Neural progenitor cell (in vitro differentiated cells): ENCODE data around the gene DNPH1. TPM values are rescaled to one million over a fixed set of nuclear protein-coding genes. Genes with fewer than 3 reads are reported as not detected.
A peak's percentile ranks its signal among the peaks of the same experiment; 100 is the strongest.

Experiments used
- DNase-seq: peaks from one replicate; pipeline ENCODE4 v3.0.0-alpha.2; 2016; ENCODE audit warnings: low spot score
- H2AFZ ChIP-seq: fragments of 200-600 bp; sonication (generic); replicated peaks from 2 replicates; pipeline ENCODE4 v1.6.1; 2016; ENCODE audit warnings: antibody characterized with exemption
- H3F3A ChIP-seq: fragments of 200-600 bp; sonication (generic); 2 replicates; pipeline ENCODE4 v1.6.1; 2016; ENCODE audit warnings: antibody characterized with exemption, low read depth
- H3K27ac ChIP-seq: fragments of 200-600 bp; sonication (generic); 2 replicates; pipeline ENCODE4 v1.5.1; 2016; ENCODE audit warnings: mild to moderate bottlenecking
- H3K27me3 ChIP-seq: fragments of 200-600 bp; sonication (generic); 2 replicates; pipeline ENCODE4 v1.6.1; 2016; ENCODE audit warnings: mild to moderate bottlenecking, moderate library complexity
- H3K36me3 ChIP-seq: fragments of 200-600 bp; sonication (generic); 2 replicates; pipeline ENCODE4 v1.5.1; 2016
- H3K4me1 ChIP-seq: fragments of 200-600 bp; sonication (generic); 2 replicates; pipeline ENCODE4 v1.6.1; 2016; ENCODE audit warnings: mixed run types
- H3K4me2 ChIP-seq: fragments of 200-600 bp; sonication (generic); 2 replicates; pipeline ENCODE4 v1.6.1; 2016
- H3K4me3 ChIP-seq: fragments of 200-600 bp; sonication (generic); 2 replicates; pipeline ENCODE4 v1.5.1; 2016
- H3K79me2 ChIP-seq: fragments of 200-600 bp; sonication (generic); 2 replicates; pipeline ENCODE4 v1.6.1; 2016; ENCODE audit warnings: low read depth
- H3K9ac ChIP-seq: fragments of 200-600 bp; sonication (generic); 2 replicates; pipeline ENCODE4 v1.6.1; 2016
- H3K9me3 ChIP-seq: fragments of 200-600 bp; sonication (generic); 2 replicates; pipeline ENCODE4 v1.5.1; 2016; ENCODE audit warnings: low read depth
- H4K20me1 ChIP-seq: fragments of 200-600 bp; sonication (generic); 2 replicates; pipeline ENCODE4 v1.6.1; 2016; ENCODE audit warnings: low read depth
- H3K27ac Mint-ChIP-seq: 3 replicates; pipeline ENCODE4 v1.8.0; 2021; ENCODE audit warnings: mixed read lengths
- H3K27me3 Mint-ChIP-seq: 2 replicates; pipeline ENCODE4 v1.8.0; 2022; ENCODE audit warnings: low read depth, mild to moderate bottlenecking, inconsistent platforms, moderate library complexity, mixed read lengths; ENCODE audit not compliant: insufficient read depth
- H3K36me3 Mint-ChIP-seq: 3 replicates; pipeline ENCODE4 v1.8.0; 2021; ENCODE audit warnings: mixed read lengths
- H3K4me1 Mint-ChIP-seq: 3 replicates; pipeline ENCODE4 v1.8.0; 2021; ENCODE audit warnings: mixed read lengths
- H3K4me3 Mint-ChIP-seq: 3 replicates; pipeline ENCODE4 v1.8.0; 2021; ENCODE audit warnings: mild to moderate bottlenecking, moderate library complexity, mixed read lengths
- H3K9me3 Mint-ChIP-seq: 3 replicates; pipeline ENCODE4 v1.8.0; 2020; ENCODE audit warnings: mixed read lengths
- CTCF ChIP-seq: fragments of 200-600 bp; sonication (generic); IDR thresholded peaks from 2 replicates; pipeline ENCODE4 v1.5.1; 2017; ENCODE audit warnings: antibody characterized with exemption, mild to moderate bottlenecking
- EZH2 ChIP-seq: fragments of 200-600 bp; sonication (generic); IDR thresholded peaks from 2 replicates; pipeline ENCODE4 v1.6.1; 2017; ENCODE audit warnings: antibody characterized with exemption, mild to moderate bottlenecking, moderate library complexity
- EZH2phosphoT487 ChIP-seq: fragments of 200-600 bp; sonication (generic); IDR thresholded peaks from 2 replicates; pipeline ENCODE4 v1.6.1; 2017; ENCODE audit warnings: antibody characterized with exemption
- total RNA-seq: library from RNA; depleted of rRNA; stranded (reverse); fragments of >200 nt; gene quantifications from 2 replicates; pipeline ENCODE4 v1.2.3, GENCODE V29; 2015; ENCODE audit warnings: low replicate concordance

The DNPH1 gene
- total RNA-seq, 1 donor from 2014 or later = 25.2 TPM

GRCh38 chr6:43229803-43230620 is 731 bp upstream of the DNPH1 start:
- no peak overlapping the region for H3K9ac ChIP-seq
- H3K4me1 ChIP-seq = no peaks in the 10 kb centered on the region
- H3K27me3 ChIP-seq = peaks cover 33% of the 10 kb centered on the region
- H3K4me3 ChIP-seq = no peak overlapping the region
- peaks cover 26% of the 10 kb centered on the region for H3K27me3 Mint-ChIP-seq
- peaks cover 14% of the 10 kb centered on the region for H3K4me1 Mint-ChIP-seq
- H2AFZ ChIP-seq = peak overlapping the region; percentile 98
- peak overlapping the region; percentile 77 for H3K4me2 ChIP-seq
- H3K79me2 ChIP-seq = peaks cover 10% of the 10 kb centered on the region
- H3K9me3 Mint-ChIP-seq = peaks cover 4% of the 10 kb centered on the region
- peak overlapping the region; percentile 86 for H3K4me3 Mint-ChIP-seq
- no peak for TF ChIP-seq EZH2
- DNase-seq = no peak
- no peak overlapping the region for H3K27ac Mint-ChIP-seq
- no peaks in the 10 kb centered on the region for H3K36me3 ChIP-seq
- H4K20me1 ChIP-seq = no peaks in the 10 kb centered on the region
- H3K36me3 Mint-ChIP-seq = peaks cover 4% of the 10 kb centered on the region
- H3K9me3 ChIP-seq = no peaks in the 10 kb centered on the region
- H3K27ac ChIP-seq = no peak overlapping the region
- no peaks in the 10 kb centered on the region for H3F3A ChIP-seq

GRCh38 chr6:43226192-43226851 is 3.0 kb downstream of the DNPH1 start:
- H3K4me2 ChIP-seq = no peak overlapping the region
- no peak for TF ChIP-seq EZH2phosphoT487
- TF ChIP-seq CTCF = no peak
- TF ChIP-seq EZH2 = no peak
- Mint-ChIP-seq H3K27me3 (peaks cover 18% of the 10 kb centered on the region), H3K27ac (no peak overlapping the region), H3K9me3 (peaks cover 4% of the 10 kb centered on the region), H3K4me1 (peaks cover 14% of the 10 kb centered on the region), H3K4me3 (no peak overlapping the region), H3K36me3 (peaks cover 13% of the 10 kb centered on the region)
- no peaks in the 10 kb centered on the region for H3K9me3 ChIP-seq
- H3K36me3 ChIP-seq = no peaks in the 10 kb centered on the region
- peaks cover 10% of the 10 kb centered on the region for H3K79me2 ChIP-seq
- H3K27ac ChIP-seq = no peak overlapping the region
- DNase-seq = no peak
- H3K27me3 ChIP-seq = peaks cover 20% of the 10 kb centered on the region
- H2AFZ ChIP-seq = no peak overlapping the region
- no peak overlapping the region for H3K4me3 ChIP-seq
- H3F3A ChIP-seq = no peaks in the 10 kb centered on the region
- no peaks in the 10 kb centered on the region for H3K4me1 ChIP-seq
- no peak overlapping the region for H3K9ac ChIP-seq
- H4K20me1 ChIP-seq = no peaks in the 10 kb centered on the region

DNA sequence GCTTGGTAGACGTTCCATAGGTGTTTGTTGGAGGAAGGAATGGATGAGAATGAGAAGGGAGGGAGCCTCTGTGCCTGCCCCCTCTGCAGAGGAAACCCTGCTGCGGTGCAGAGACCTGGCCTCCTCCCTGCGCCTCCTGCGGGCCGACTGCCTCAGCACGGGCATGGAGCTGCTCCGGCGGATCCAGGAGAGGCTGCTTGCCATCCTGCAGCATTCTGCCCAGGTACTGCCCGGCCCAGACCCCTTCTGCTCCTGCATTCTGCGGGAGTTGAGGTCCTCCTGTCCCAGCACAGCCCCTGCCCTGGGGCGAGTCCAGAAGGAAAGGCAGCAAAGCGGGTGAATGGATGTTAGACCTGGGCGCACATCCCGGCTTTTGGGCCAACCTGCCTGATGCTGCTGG is 6.1 kb downstream of the DNPH1 start:
- peak overlapping the region; percentile 80 for H3K27ac Mint-ChIP-seq
- Histone ChIP-seq H3K27me3 (no peaks in the 10 kb centered on the region), H2AFZ (no peak overlapping the region), H3K36me3 (no peaks in the 10 kb centered on the region), H3K9me3 (no peaks in the 10 kb centered on the region), H3K27ac (no peak overlapping the region), H4K20me1 (no peaks in the 10 kb centered on the region), H3K4me3 (no peak overlapping the region), H3K4me1 (no peaks in the 10 kb centered on the region), H3K9ac (no peak overlapping the region), H3F3A (no peaks in the 10 kb centered on the region), H3K79me2 (peaks cover 3% of the 10 kb centered on the region), H3K4me2 (no peak overlapping the region)
- H3K9me3 Mint-ChIP-seq = no peaks in the 10 kb centered on the region
- peaks cover 13% of the 10 kb centered on the region for H3K36me3 Mint-ChIP-seq
- peaks cover 5% of the 10 kb centered on the region for H3K4me1 Mint-ChIP-seq
- peaks cover 8% of the 10 kb centered on the region for H3K27me3 Mint-ChIP-seq
- DNase-seq = no peak
- TF ChIP-seq EZH2 (no peak), EZH2phosphoT487 (no peak), CTCF (no peak)
- peak overlapping the region; percentile 3 for H3K4me3 Mint-ChIP-seq
